ENCODE measurements around the gene ITGB7. TPM values are rescaled to one million over a fixed set of nuclear protein-coding genes. Genes with fewer than 3 reads are reported as not detected.

Gene ITGB7
- polyA plus RNA-seq, 1 of the 3 experiments (the other 2 are of a cell fraction): 0.25 TPM

GRCh38 chr12:53186745-53187144, 20.3 kb downstream of the ITGB7 start:
- Histone ChIP-seq H3K4me1 (ENCODE audit: control insufficient read depth in 1 of 2, insufficient read depth in 2 of 2, low read depth in 1 of 2, low read length in 1 of 2) (peaks cover 8 to 29% of the 10 kb centered on the region in 2 experiments; a peak in 3 of 4 replicates), H3K79me2 (ENCODE audit: insufficient read depth) (peaks cover 34% of the 10 kb centered on the region), H3K4me2 (no peak overlapping the region), H3K27me3 (ENCODE audit: insufficient read depth) (no peaks in the 10 kb centered on the region), H4K20me1 (ENCODE audit: insufficient read depth) (no peaks in the 10 kb centered on the region; the same call in 1 of the 2 replicates), H3K4me3 (ENCODE audit: low read depth in 2 of 2, low read length in 1 of 2) (no peak overlapping the region), H3K36me3 (replicated peaks in 1 of 2; ENCODE audit: control insufficient read depth in 1 of 2, insufficient read depth in 2 of 2, low read length in 1 of 2) (peaks cover 61 to 66% of the 10 kb centered on the region in 2 experiments), H3K27ac (ENCODE audit: low read depth in 2 of 2, low read length in 1 of 2) (peak overlapping the region in 1 of 2 experiments; percentile 29; a peak in 1 of 4 replicates), H2AFZ (ENCODE audit: low read depth) (no peak overlapping the region), H3K9me3 (no peaks in the 10 kb centered on the region), H3F3A (replicated peaks; ENCODE audit: insufficient read depth) (peaks cover 16% of the 10 kb centered on the region), H3K9me2 (no peaks in the 10 kb centered on the region), H3K9ac (no peak overlapping the region)
- ChIA-PET POLR2A (interaction anchor here (0.9 to 1.4 kb wide), 2 partner anchors 27 to 115 kb away, joined by 3 to 4 read pairs; no protein-coding TSS in a partner anchor), CTCF (interaction anchor here (1.1 to 23.1 kb wide), 9 partner anchors 9 to 135 kb away, joined by 3 to 272 read pairs (median 10); partner anchors contain the start of gene AAAS)
- TF ChIP-seq EP300 (IDR thresholded peaks at IDR 0.05; ENCODE audit: borderline replicate concordance in 1 of 2, low read depth in 1 of 2, low read length in 1 of 2): peak; percentile 9 to 66; a peak in 1 of 4 replicates
- peak; percentile 30 for TF ChIP-seq CHD2 (IDR thresholded peaks at IDR 0.05; ENCODE audit: low read length, partially characterized antibody)
- peak; percentile 62; the same call in 1 of the 2 replicates for TF ChIP-seq NFIC (IDR thresholded peaks at IDR 0.05; ENCODE audit: borderline replicate concordance)
- peak; percentile 26; the same call in 1 of the 2 replicates for TF ChIP-seq TCF12 (IDR thresholded peaks at IDR 0.05)
- no peak for TF ChIP-seq USF2 (IDR thresholded peaks at IDR 0.05; ENCODE audit: borderline replicate concordance, low read depth, low read length)
- peak; percentile 28; the same call in 1 of the 2 replicates for TF ChIP-seq JUND (IDR thresholded peaks at IDR 0.05)
- no peak for TF ChIP-seq REST (IDR thresholded peaks at IDR 0.05; ENCODE audit: low read depth, low read length)
- TF ChIP-seq GATA2 (CRISPR knock-in tag; IDR thresholded peaks at IDR 0.05): peak; percentile 74
- no peak for TF ChIP-seq RAD21 (IDR thresholded peaks at IDR 0.05; ENCODE audit: low read length)
- peak; percentile 79 for TF ChIP-seq RCOR1 (IDR thresholded peaks at IDR 0.05; ENCODE audit: low read length)
- 58% methylated on average over 4 of the region's 4 CpGs for WGBS (ENCODE audit: low lambda C conversion rate)
- no peak for DNase-seq

GRCh38 chr12:53185582-53186153, 21.4 kb downstream of the ITGB7 start:
- Histone ChIP-seq H3K27ac (ENCODE audit: low read depth in 2 of 2, low read length in 1 of 2) (no peak overlapping the region; a peak in 1 of 4 replicates), H2AFZ (ENCODE audit: low read depth) (no peak overlapping the region), H3F3A (replicated peaks; ENCODE audit: insufficient read depth) (peaks cover 19% of the 10 kb centered on the region), H3K36me3 (replicated peaks in 1 of 2; ENCODE audit: control insufficient read depth in 1 of 2, insufficient read depth in 2 of 2, low read length in 1 of 2) (peaks cover 60 to 68% of the 10 kb centered on the region in 2 experiments), H3K79me2 (ENCODE audit: insufficient read depth) (peaks cover 41% of the 10 kb centered on the region), H3K27me3 (ENCODE audit: insufficient read depth) (no peaks in the 10 kb centered on the region), H3K4me2 (no peak overlapping the region), H3K4me1 (ENCODE audit: control insufficient read depth in 1 of 2, insufficient read depth in 2 of 2, low read depth in 1 of 2, low read length in 1 of 2) (peaks cover 12 to 33% of the 10 kb centered on the region in 2 experiments; a peak in 3 of 4 replicates), H4K20me1 (ENCODE audit: insufficient read depth) (no peaks in the 10 kb centered on the region; the same call in 1 of the 2 replicates), H3K9me3 (no peaks in the 10 kb centered on the region), H3K4me3 (ENCODE audit: low read depth in 2 of 2, low read length in 1 of 2) (no peak overlapping the region), H3K9ac (no peak overlapping the region), H3K9me2 (no peaks in the 10 kb centered on the region)
- POLR2A ChIA-PET: no interaction called here
- CTCF ChIA-PET: interaction anchor here (0.8 to 23.1 kb wide), 6 partner anchors 11 to 120 kb away, joined by 3 to 272 read pairs (median 24); partner anchors contain the start of gene ESPL1
- no peak for DNase-seq
- TF ChIP-seq FOXM1 (IDR thresholded peaks at IDR 0.05; ENCODE audit: low read depth) (no peak), NRF1 (IDR thresholded peaks at IDR 0.05; ENCODE audit: low read depth, low read length) (no peak), JUND (IDR thresholded peaks at IDR 0.05) (no peak), YY1 (IDR thresholded peaks at IDR 0.05; ENCODE audit: low read depth) (no peak), GABPA (IDR thresholded peaks at IDR 0.05; ENCODE audit: low read depth) (no peak), MEF2A (IDR thresholded peaks at IDR 0.05; ENCODE audit: borderline replicate concordance, low read depth) (no peak), PBX3 (IDR thresholded peaks at IDR 0.05) (no peak), FOSL2 (IDR thresholded peaks at IDR 0.05; ENCODE audit: borderline replicate concordance, low read depth) (no peak), USF2 (IDR thresholded peaks at IDR 0.05; ENCODE audit: borderline replicate concordance, low read depth, low read length) (no peak), MXI1 (IDR thresholded peaks at IDR 0.05; ENCODE audit: low read depth, low read length) (no peak), TCF12 (IDR thresholded peaks at IDR 0.05) (no peak)
- 100% methylated on average over 3 of the region's 3 CpGs for WGBS (ENCODE audit: low lambda C conversion rate)
